ENCODE results near the gene PTBP1.

Gene PTBP1

GRCh38 chr19:796692-797527, at the start of gene PTBP1:
Gene PTBP1 (plus strand): TSS chr19:797452. CDS start chr19:797498, 46 bp downstream.
- peak within 1 kb of the TSS; percentile 90 for H3K4me3 ChIP-seq (ENCODE audit: low read depth, low read length)
- peak; percentile 100 for DNase-seq (ENCODE audit: low read depth)

- no peak for DNase-seq (ENCODE audit: low read depth)
- no peak overlapping the region for H3K4me3 ChIP-seq (ENCODE audit: low read depth, low read length)
Measured at GRCh38 chr19:748274-748598, 49.0 kb upstream of the PTBP1 start.

GRCh38 chr19:749811-750210, 47.4 kb upstream of the PTBP1 start:
- no peak overlapping the region for H3K4me3 ChIP-seq (ENCODE audit: low read depth, low read length)

GRCh38 chr19:750640-751423, 46.4 kb upstream of the PTBP1 start, which contains the start of gene MISP:
Gene MISP (plus strand): TSS chr19:751112. CDS start chr19:756947, 5,835 bp downstream.
- H3K4me3 ChIP-seq (ENCODE audit: low read depth, low read length), result no peak within 1 kb of the TSS
- DNase-seq (ENCODE audit: low read depth), result no peak

More at GRCh38 chr19:749811-750210, 47.4 kb upstream of the PTBP1 start:
- DNase-seq (ENCODE audit: low read depth), result no peak

- peak; percentile 51 for DNase-seq (ENCODE audit: low read depth)
Measured at GRCh38 chr19:751501-752341, 45.5 kb upstream of the PTBP1 start.

GRCh38 chr19:752652-753517, 44.4 kb upstream of the PTBP1 start:
- H3K4me3 ChIP-seq (ENCODE audit: low read depth, low read length), result no peak overlapping the region
- DNase-seq (ENCODE audit: low read depth), result peak; percentile 73

More at GRCh38 chr19:751501-752341, 45.5 kb upstream of the PTBP1 start:
- no peak overlapping the region for H3K4me3 ChIP-seq (ENCODE audit: low read depth, low read length)

GRCh38 chr19:754530-754929, 42.7 kb upstream of the PTBP1 start:
- DNase-seq (ENCODE audit: low read depth), result no peak
- no peak overlapping the region for H3K4me3 ChIP-seq (ENCODE audit: low read depth, low read length)

GRCh38 chr19:755063-755462, 42.2 kb upstream of the PTBP1 start:
- DNase-seq (ENCODE audit: low read depth), result no peak
- H3K4me3 ChIP-seq (ENCODE audit: low read depth, low read length), result no peak overlapping the region

GRCh38 chr19:756236-756635, 41.0 kb upstream of the PTBP1 start:
- no peak overlapping the region for H3K4me3 ChIP-seq (ENCODE audit: low read depth, low read length)
- DNase-seq (ENCODE audit: low read depth), result no peak

- DNase-seq (ENCODE audit: low read depth), result no peak
- no peak overlapping the region for H3K4me3 ChIP-seq (ENCODE audit: low read depth, low read length)
Measured at GRCh38 chr19:756821-757688, 40.2 kb upstream of the PTBP1 start.

GRCh38 chr19:757811-758668, 39.2 kb upstream of the PTBP1 start:
- DNase-seq (ENCODE audit: low read depth), result no peak
- H3K4me3 ChIP-seq (ENCODE audit: low read depth, low read length), result no peak overlapping the region

GRCh38 chr19:763181-763580, 34.1 kb upstream of the PTBP1 start:
- DNase-seq (ENCODE audit: low read depth), result no peak
- no peak overlapping the region for H3K4me3 ChIP-seq (ENCODE audit: low read depth, low read length)

- DNase-seq (ENCODE audit: low read depth), result no peak
- H3K4me3 ChIP-seq (ENCODE audit: low read depth, low read length), result no peak overlapping the region
Measured at GRCh38 chr19:763869-764268, 33.4 kb upstream of the PTBP1 start.

GRCh38 chr19:764301-764700, 33.0 kb upstream of the PTBP1 start:
- H3K4me3 ChIP-seq (ENCODE audit: low read depth, low read length), result no peak overlapping the region
- no peak for DNase-seq (ENCODE audit: low read depth)

GRCh38 chr19:765179-765738, 32.0 kb upstream of the PTBP1 start:
- no peak for DNase-seq (ENCODE audit: low read depth)
- no peak overlapping the region for H3K4me3 ChIP-seq (ENCODE audit: low read depth, low read length)

- DNase-seq (ENCODE audit: low read depth), result peak; percentile 31
- H3K4me3 ChIP-seq (ENCODE audit: low read depth, low read length), result no peak overlapping the region
Measured at GRCh38 chr19:768424-768823, 28.8 kb upstream of the PTBP1 start.

GRCh38 chr19:769616-770015, 27.6 kb upstream of the PTBP1 start:
- H3K4me3 ChIP-seq (ENCODE audit: low read depth, low read length), result no peak overlapping the region
- no peak for DNase-seq (ENCODE audit: low read depth)

Data from skeletal muscle cell (primary cell).